K562 (cell line): ENCODE measurements around the gene ERGIC1. TPM values are rescaled to one million over a fixed set of nuclear protein-coding genes. Genes with fewer than 3 reads are reported as not detected.

Experiments used
- ELF4 ChIP-seq: fragments of 450-650 bp; formaldehyde crosslinking; IDR thresholded peaks from 2 replicates; pipeline ENCODE4 v1.4.0; 2022; ENCODE audit warnings: missing genetic modification characterization
- FOXJ2 ChIP-seq: fragments of 200-800 bp; sonication (Bioruptor generic); IDR thresholded peaks from 2 replicates; pipeline ENCODE4 v1.6.1; 2016; ENCODE audit warnings: missing genetic modification characterization, missing compliant biosample characterization
- HLTF ChIP-seq: fragments of 450-650 bp; IDR thresholded peaks from 2 replicates; pipeline ENCODE4 v1.6.1; 2016
- MYC ChIP-seq, 2 experiments: fragments of 250-450 bp in 1 of 2; sonication (Bioruptor Pico) in 1 of 2; IDR thresholded peaks; 2 replicates each; pipeline versions ENCODE4 v1.5.1 to v1.6.1; 2012 to 2021; ENCODE audit warnings: low read depth in 2 of 2, borderline replicate concordance in 1 of 2, improper control_type of control experiment in 1 of 2, low read length in 1 of 2, mild to moderate bottlenecking in 1 of 2, moderate library complexity in 1 of 2
- NCOA4 ChIP-seq: fragments of 450-650 bp; IDR thresholded peaks from 2 replicates; pipeline ENCODE4 v1.6.1; 2018; ENCODE audit warnings: mild to moderate bottlenecking; ENCODE audit not compliant: partially characterized antibody
- PYGO2 ChIP-seq: fragments of 450-650 bp; IDR thresholded peaks from 2 replicates; pipeline ENCODE4 v1.6.1; 2016; ENCODE audit warnings: mild to moderate bottlenecking, missing genetic modification characterization, moderate library complexity, missing compliant biosample characterization
- SMARCE1 ChIP-seq: fragments of 450-650 bp; IDR thresholded peaks from 2 replicates; pipeline ENCODE4 v1.7.1; 2016; ENCODE audit warnings: mild to moderate bottlenecking
- SRF ChIP-seq, 2 experiments: fragments of 250-450, 450-650 bp in 1 of 2; sonication (Bioruptor Pico) in 1 of 2; sonication (generic) in 1 of 2; formaldehyde crosslinking; IDR thresholded peaks; 2 replicates each; pipeline versions ENCODE4 v1.5.0 to v1.5.1; 2020 to 2022; ENCODE audit warnings: mild to moderate bottlenecking in 1 of 2, missing genetic modification reagents in 1 of 2
- STAT5A ChIP-seq: IDR thresholded peaks from 2 replicates; pipeline ENCODE4 v1.6.1; 2012; ENCODE audit warnings: low read length, inconsistent platforms, borderline replicate concordance
- ZEB2 ChIP-seq: fragments of 450-650 bp; IDR thresholded peaks from 2 replicates; pipeline ENCODE4 v1.6.1; 2016
- ZNF253 ChIP-seq: fragments of 250-450 bp; sonication (Bioruptor Pico); conservative IDR thresholded peaks from 2 replicates; pipeline ENCODE4 v1.6.1; 2021; ENCODE audit warnings: mild to moderate bottlenecking
- ZZZ3 ChIP-seq: fragments of 450-650 bp; IDR thresholded peaks from 2 replicates; pipeline ENCODE4 v1.6.1; 2016; ENCODE audit warnings: antibody characterized with exemption, mild to moderate bottlenecking, moderate library complexity
- polyA plus RNA-seq, 8 experiments: library from polyadenylated mRNA; depleted of rRNA in 4 of 8; stranded (reverse) in 5 of 8; unstranded in 3 of 8; fragments of >200 nt; fragmentation: Nextera tagmentation in 2 of 8; fragmentation: Illumina TruSeq in 1 of 8; extraction: Ambion mirVana in 2 of 8; extraction: Trizol in 1 of 8; gene quantifications; 2 replicates each; pipeline versions ENCODE4 v1.2.1 to v1.2.3, GENCODE V29; 2011 to 2014; ENCODE audit warnings: inconsistent platforms in 1 of 8, missing spikeins in 1 of 8
- total RNA-seq, 7 experiments: library from RNA; depleted of rRNA in 6 of 7; stranded (reverse); fragments of >200 nt in 6 of 7; fragmentation: Illumina TruSeq in 2 of 7; extraction: Trizol in 2 of 7; gene quantifications; 2 replicates each; pipeline versions ENCODE4 v1.2.1 to v1.2.3, GENCODE V29; 2011 to 2021; ENCODE audit warnings: low replicate concordance in 1 of 7
- TF ChIP-seq, protein P1 (sequence below), 2 experiments: fragments of 450-650 bp; IDR thresholded peaks; 2 replicates each; pipeline ENCODE4 v1.6.1; 2016; ENCODE audit warnings: mild to moderate bottlenecking in 2 of 2, borderline replicate concordance in 1 of 2, low read depth in 1 of 2, moderate library complexity in 1 of 2
- TF ChIP-seq, protein P2 (sequence below): fragments of 250-450 bp; sonication (Bioruptor Pico); IDR thresholded peaks from 2 replicates; pipeline ENCODE4 v1.8.0; 2022; ENCODE audit warnings: moderate library complexity, mild to moderate bottlenecking, inconsistent platforms
- TF ChIP-seq, protein P3 (sequence below): fragments of 450-650 bp; IDR thresholded peaks from 2 replicates; pipeline ENCODE4 v1.6.1; 2016; ENCODE audit warnings: antibody characterized with exemption
- TF ChIP-seq, protein P4 (sequence below): fragments of 450-650 bp; formaldehyde crosslinking; IDR thresholded peaks from 2 replicates; pipeline ENCODE4 v1.4.0; 2022; ENCODE audit warnings: missing genetic modification characterization

ERGIC1 gene
- total and polyA plus RNA-seq, 9 of the 15 experiments (the other 6 are each of a cell fraction or from before 2014, with no cell fraction given): 5.5 to 68.4 (median 36.4) TPM

DNA sequence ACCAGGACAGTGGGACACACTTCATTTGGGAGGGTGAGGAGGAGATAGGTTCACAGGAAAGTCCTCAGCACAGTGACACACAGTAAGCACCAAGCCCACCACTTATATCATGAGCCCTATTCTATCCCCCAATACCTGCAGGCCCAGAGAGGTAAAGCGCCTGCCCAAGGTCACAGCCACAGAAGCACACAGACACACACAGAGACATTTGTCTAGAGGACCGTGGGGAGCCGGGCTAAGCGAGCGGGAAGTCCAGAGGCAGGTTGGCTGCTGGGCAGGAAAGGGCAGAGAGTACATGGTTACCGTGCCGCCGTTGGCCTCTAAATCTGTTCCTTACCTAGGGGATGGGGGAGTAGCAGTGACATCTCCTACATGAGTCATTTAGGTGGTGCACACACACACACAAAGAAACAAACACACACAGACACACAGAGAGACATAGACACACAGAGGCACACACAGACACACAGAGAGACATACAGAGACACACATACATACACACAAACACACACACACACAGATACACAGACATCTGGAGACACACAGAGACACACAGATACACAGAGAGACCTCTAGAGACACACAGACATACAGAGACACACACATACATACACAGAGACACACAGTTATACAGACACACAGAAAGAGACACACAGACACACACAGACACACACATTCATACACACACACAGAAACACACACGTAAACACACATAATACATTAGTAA lies 47.2 kb upstream of the ERGIC1 start (continued):
- TF ChIP-seq, protein P1, sequence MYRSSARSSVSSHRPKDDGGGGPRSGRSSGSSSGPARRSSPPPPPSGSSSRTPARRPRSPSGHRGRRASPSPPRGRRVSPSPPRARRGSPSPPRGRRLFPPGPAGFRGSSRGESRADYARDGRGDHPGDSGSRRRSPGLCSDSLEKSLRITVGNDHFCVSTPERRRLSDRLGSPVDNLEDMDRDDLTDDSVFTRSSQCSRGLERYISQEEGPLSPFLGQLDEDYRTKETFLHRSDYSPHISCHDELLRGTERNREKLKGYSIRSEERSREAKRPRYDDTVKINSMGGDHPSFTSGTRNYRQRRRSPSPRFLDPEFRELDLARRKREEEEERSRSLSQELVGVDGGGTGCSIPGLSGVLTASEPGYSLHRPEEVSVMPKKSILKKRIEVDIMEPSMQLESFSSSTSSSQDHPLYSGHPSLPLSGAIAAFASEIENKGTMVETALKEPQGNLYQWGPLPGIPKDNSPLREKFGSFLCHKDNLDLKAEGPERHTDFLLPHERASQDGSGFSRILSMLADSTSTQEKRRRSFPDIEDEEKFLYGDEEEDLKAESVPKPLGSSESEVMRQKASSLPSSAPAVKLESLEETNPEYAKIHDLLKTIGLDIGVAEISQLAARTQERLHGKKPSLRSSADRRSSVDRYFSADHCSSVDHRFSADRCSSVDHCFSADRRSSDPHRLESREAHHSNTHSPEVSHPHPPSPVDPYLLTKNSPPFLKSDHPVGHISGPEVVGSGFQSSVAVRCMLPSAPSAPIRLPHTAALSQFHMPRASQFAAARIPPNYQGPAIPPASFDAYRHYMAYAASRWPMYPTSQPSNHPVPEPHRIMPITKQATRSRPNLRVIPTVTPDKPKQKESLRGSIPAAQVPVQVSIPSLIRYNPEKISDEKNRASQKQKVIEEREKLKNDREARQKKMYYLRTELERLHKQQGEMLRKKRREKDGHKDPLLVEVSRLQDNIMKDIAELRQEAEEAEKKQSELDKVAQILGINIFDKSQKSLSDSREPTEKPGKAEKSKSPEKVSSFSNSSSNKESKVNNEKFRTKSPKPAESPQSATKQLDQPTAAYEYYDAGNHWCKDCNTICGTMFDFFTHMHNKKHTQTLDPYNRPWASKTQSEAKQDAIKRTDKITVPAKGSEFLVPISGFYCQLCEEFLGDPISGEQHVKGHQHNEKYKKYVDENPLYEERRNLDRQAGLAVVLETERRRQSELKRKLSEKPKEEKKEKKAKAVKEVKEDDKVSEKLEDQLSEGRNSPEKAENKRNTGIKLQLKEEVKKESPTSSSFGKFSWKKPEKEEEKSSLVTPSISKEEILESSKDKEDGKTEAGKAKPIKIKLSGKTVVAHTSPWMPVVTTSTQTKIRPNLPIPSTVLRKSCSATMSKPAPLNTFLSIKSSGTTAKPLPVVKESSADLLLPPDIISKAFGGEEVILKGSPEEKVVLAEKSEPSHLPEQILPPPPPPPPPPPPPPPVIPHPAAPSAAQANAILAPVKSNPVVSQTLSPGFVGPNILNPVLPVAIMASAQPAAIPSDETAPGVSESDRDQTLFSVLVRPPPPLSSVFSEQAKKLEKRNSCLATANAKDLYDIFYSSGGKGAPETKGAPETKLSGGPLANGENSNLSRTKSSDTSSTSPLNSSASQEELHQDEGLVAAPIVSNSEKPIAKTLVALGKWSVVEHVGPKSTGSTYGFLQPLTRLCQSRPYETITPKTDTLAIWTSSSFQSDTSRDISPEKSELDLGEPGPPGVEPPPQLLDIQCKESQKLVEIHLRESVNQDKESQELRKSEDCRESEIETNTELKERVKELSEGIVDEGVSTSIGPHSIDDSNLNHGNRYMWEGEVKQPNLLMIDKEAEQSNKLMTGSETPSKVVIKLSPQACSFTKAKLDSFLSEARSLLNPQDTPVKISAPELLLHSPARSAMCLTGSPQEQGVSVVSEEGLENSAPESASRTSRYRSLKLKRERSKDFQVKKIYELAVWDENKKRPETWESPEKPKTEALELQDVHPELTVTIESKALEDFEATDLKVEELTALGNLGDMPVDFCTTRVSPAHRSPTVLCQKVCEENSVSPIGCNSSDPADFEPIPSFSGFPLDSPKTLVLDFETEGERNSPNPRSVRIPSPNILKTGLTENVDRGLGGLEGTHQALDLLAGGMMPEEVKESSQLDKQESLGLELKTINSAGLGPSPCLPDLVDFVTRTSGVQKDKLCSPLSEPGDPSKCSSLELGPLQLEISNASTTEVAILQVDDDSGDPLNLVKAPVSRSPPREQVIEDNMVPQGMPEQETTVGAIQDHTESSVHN (IDR thresholded peaks at IDR 0.05; ENCODE audit: borderline replicate concordance in 1 of 2, low read depth in 1 of 2): no peak
- no peak for TF ChIP-seq NCOA4
- TF ChIP-seq HLTF: peak; percentile 90; the same call in 1 of the 2 replicates
- no peak for TF ChIP-seq STAT5A
- no peak for TF ChIP-seq SRF (CRISPR knock-in tag; IDR thresholded peaks at IDR 0.05)
- TF ChIP-seq, protein P2, sequence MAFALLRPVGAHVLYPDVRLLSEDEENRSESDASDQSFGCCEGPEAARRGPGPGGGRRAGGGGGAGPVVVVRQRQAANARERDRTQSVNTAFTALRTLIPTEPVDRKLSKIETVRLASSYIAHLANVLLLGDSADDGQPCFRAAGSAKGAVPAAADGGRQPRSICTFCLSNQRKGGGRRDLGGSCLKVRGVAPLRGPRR (CRISPR knock-in tag): no peak
- TF ChIP-seq, protein P3, sequence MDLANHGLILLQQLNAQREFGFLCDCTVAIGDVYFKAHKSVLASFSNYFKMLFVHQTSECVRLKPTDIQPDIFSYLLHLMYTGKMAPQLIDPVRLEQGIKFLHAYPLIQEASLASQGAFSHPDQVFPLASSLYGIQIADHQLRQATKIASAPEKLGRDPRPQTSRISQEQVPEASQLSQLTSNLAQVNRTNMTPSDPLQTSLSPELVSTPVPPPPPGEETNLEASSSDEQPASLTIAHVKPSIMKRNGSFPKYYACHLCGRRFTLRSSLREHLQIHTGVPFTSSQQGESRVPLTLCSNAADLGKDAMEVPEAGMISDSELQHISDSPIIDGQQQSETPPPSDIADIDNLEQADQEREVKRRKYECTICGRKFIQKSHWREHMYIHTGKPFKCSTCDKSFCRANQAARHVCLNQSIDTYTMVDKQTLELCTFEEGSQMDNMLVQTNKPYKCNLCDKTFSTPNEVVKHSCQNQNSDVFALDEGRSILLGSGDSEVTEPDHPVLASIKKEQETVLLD: peak; percentile 44; the same call in 1 of the 2 replicates
- no peak for TF ChIP-seq ZNF253 (CRISPR knock-in tag)
- no peak for TF ChIP-seq MYC (IDR thresholded peaks at IDR 0.05; ENCODE audit: low read depth, low read length)
- TF ChIP-seq MYC (CRISPR knock-in tag; IDR thresholded peaks at IDR 0.05; ENCODE audit: borderline replicate concordance, low read depth): no peak
- TF ChIP-seq ELF4 (CRISPR knock-in tag): peak; percentile 57; the same call in 1 of the 2 replicates
- peak; percentile 57; the same call in 1 of the 2 replicates for TF ChIP-seq SMARCE1
- TF ChIP-seq PYGO2 (tag): no peak
- 0 out of 2 replicates have a peak, but pooled peaks have one; percentile 42 for TF ChIP-seq ZEB2
- TF ChIP-seq, protein P4, sequence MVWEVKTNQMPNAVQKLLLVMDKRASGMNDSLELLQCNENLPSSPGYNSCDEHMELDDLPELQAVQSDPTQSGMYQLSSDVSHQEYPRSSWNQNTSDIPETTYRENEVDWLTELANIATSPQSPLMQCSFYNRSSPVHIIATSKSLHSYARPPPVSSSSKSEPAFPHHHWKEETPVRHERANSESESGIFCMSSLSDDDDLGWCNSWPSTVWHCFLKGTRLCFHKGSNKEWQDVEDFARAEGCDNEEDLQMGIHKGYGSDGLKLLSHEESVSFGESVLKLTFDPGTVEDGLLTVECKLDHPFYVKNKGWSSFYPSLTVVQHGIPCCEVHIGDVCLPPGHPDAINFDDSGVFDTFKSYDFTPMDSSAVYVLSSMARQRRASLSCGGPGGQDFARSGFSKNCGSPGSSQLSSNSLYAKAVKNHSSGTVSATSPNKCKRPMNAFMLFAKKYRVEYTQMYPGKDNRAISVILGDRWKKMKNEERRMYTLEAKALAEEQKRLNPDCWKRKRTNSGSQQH (CRISPR knock-in tag): 0 out of 2 replicates have a peak, but pooled peaks have one; percentile 29
- no peak for TF ChIP-seq FOXJ2 (tag)
- no peak for TF ChIP-seq ZZZ3
